SK-N-SH treated with all-trans-retinoic acid at 6 μM for 48 hours (cell line): ENCODE results near the gene RPL39L.

ENCODE experiments used
- ATAC-seq: fragments of 200-7000 bp; cut with Tn5 transposase; 3 replicates; pipeline ENCODE4 v1.9.1; 2020; ENCODE audit warnings: mild to moderate bottlenecking, moderate library complexity
- ARNTL ChIP-seq: fragments of 450-650 bp; formaldehyde crosslinking; IDR thresholded peaks from 2 replicates; pipeline ENCODE4 v1.5.0; 2020; ENCODE audit warnings: low read depth, mild to moderate bottlenecking, moderate library complexity, borderline replicate concordance
- BACH2 ChIP-seq: fragments of 250-450 bp; sonication (Bioruptor Pico); IDR thresholded peaks from 2 replicates; pipeline ENCODE4 v1.9.0; 2021; ENCODE audit warnings: mild to moderate bottlenecking, borderline replicate concordance
- CREB5 ChIP-seq: fragments of 250-450 bp; sonication (Bioruptor Pico); IDR thresholded peaks from 2 replicates; pipeline ENCODE4 v1.5.1; 2020; ENCODE audit warnings: low read depth, mild to moderate bottlenecking, moderate library complexity
- CSDC2 ChIP-seq: fragments of 250-450 bp; sonication (Bioruptor Pico); IDR thresholded peaks from 2 replicates; pipeline ENCODE4 v1.5.0; 2020; ENCODE audit warnings: mild to moderate bottlenecking, moderate library complexity
- CSRNP3 ChIP-seq: fragments of 250-450 bp; sonication (Bioruptor Pico); IDR thresholded peaks from 2 replicates; pipeline ENCODE4 v1.5.1; 2021; ENCODE audit warnings: mild to moderate bottlenecking, moderate library complexity
- ESRRG ChIP-seq: fragments of 250-450 bp; sonication (Bioruptor Pico); IDR thresholded peaks from 2 replicates; pipeline ENCODE4 v1.6.1; 2021; ENCODE audit warnings: mild to moderate bottlenecking
- GLIS3 ChIP-seq: fragments of 250-450 bp; sonication (Bioruptor Pico); IDR thresholded peaks from 2 replicates; pipeline ENCODE4 v1.5.0; 2020; ENCODE audit warnings: mild to moderate bottlenecking, moderate library complexity
- ISL1 ChIP-seq: fragments of 250-450 bp; sonication (Bioruptor Pico); IDR thresholded peaks from 2 replicates; pipeline ENCODE4 v2.1.2; 2022; ENCODE audit warnings: mild to moderate bottlenecking, moderate library complexity
- OSR1 ChIP-seq: fragments of 250-450 bp; sonication (Bioruptor Pico); IDR thresholded peaks from 2 replicates; pipeline ENCODE4 v1.8.0; 2022; ENCODE audit warnings: moderate library complexity, mild to moderate bottlenecking, inconsistent platforms
- PATZ1 ChIP-seq: fragments of 250-450 bp; sonication (Bioruptor Pico); IDR thresholded peaks from 2 replicates; pipeline ENCODE4 v1.8.0; 2020; ENCODE audit warnings: mild to moderate bottlenecking, moderate library complexity, borderline replicate concordance
- POU6F1 ChIP-seq: fragments of 250-450 bp; sonication (Bioruptor Pico); IDR thresholded peaks from 2 replicates; pipeline ENCODE4 v1.8.0; 2021; ENCODE audit warnings: low read depth, mild to moderate bottlenecking, moderate library complexity, borderline replicate concordance
- PPARA ChIP-seq: fragments of 250-450 bp; sonication (Bioruptor Pico); IDR thresholded peaks from 2 replicates; pipeline ENCODE4 v1.5.0; 2020; ENCODE audit warnings: mild to moderate bottlenecking, borderline replicate concordance
- RARB ChIP-seq: fragments of 250-450 bp; sonication (Bioruptor Pico); IDR thresholded peaks from 2 replicates; pipeline ENCODE4 v1.8.0; 2021; ENCODE audit warnings: mild to moderate bottlenecking, moderate library complexity
- SNAI2 ChIP-seq: fragments of 250-450 bp; sonication (Bioruptor Pico); IDR thresholded peaks from 2 replicates; pipeline ENCODE4 v1.5.0; 2020; ENCODE audit warnings: mild to moderate bottlenecking, moderate library complexity
- TCF4 ChIP-seq: fragments of 250-450 bp; sonication (Bioruptor Pico); IDR thresholded peaks from 2 replicates; pipeline ENCODE4 v1.8.0; 2021; ENCODE audit warnings: mild to moderate bottlenecking, moderate library complexity, borderline replicate concordance
- TOX ChIP-seq: fragments of 250-450 bp; sonication (Bioruptor Pico); IDR thresholded peaks from 2 replicates; pipeline ENCODE4 v1.8.0; 2021; ENCODE audit warnings: mild to moderate bottlenecking, moderate library complexity, borderline replicate concordance
- TSHZ2 ChIP-seq: fragments of 250-450 bp; sonication (Bioruptor Pico); IDR thresholded peaks from 2 replicates; pipeline ENCODE4 v1.5.0; 2020; ENCODE audit warnings: mild to moderate bottlenecking, moderate library complexity
- ZC3H10 ChIP-seq: fragments of 250-450 bp; sonication (Bioruptor Pico); IDR thresholded peaks from 2 replicates; pipeline ENCODE4 v1.5.1; 2021; ENCODE audit warnings: mild to moderate bottlenecking, moderate library complexity
- ZFP3 ChIP-seq: fragments of 250-450 bp; sonication (Bioruptor Pico); IDR thresholded peaks from 2 replicates; pipeline ENCODE4 v1.5.0; 2020; ENCODE audit warnings: mild to moderate bottlenecking, moderate library complexity
- ZFP30 ChIP-seq: fragments of 450-650 bp; formaldehyde crosslinking; IDR thresholded peaks from 2 replicates; pipeline ENCODE4 v1.5.0; 2022; ENCODE audit warnings: mild to moderate bottlenecking, moderate library complexity
- ZNF70 ChIP-seq: fragments of 450-650 bp; formaldehyde crosslinking; IDR thresholded peaks from 2 replicates; pipeline ENCODE4 v1.5.0; 2020; ENCODE audit warnings: mild to moderate bottlenecking, moderate library complexity
- ZNF8 ChIP-seq: fragments of 450-650 bp; formaldehyde crosslinking; IDR thresholded peaks from 2 replicates; pipeline ENCODE4 v1.5.0; 2020; ENCODE audit warnings: mild to moderate bottlenecking, moderate library complexity

RPL39L gene

GRCh38 chr3:187150599-187150998 lies 11.3 kb upstream of the RPL39L start:
- no peak for TF ChIP-seq OSR1
- no peak for ATAC-seq

- no peak for TF ChIP-seq SNAI2 (CRISPR knock-in tag)
- no peak for TF ChIP-seq ESRRG
- TF ChIP-seq ZFP30 (CRISPR knock-in tag): no peak
- TF ChIP-seq ZNF70 (CRISPR knock-in tag): no peak
- TF ChIP-seq TCF4 (CRISPR knock-in tag): no peak
- TF ChIP-seq BACH2: no peak
- no peak for TF ChIP-seq CREB5 (CRISPR knock-in tag)
- TF ChIP-seq RARB: no peak
- TF ChIP-seq CSRNP3 (CRISPR knock-in tag): no peak
- no peak for TF ChIP-seq ARNTL (CRISPR knock-in tag)
- no peak for TF ChIP-seq GLIS3
- no peak for TF ChIP-seq POU6F1 (CRISPR knock-in tag)
- no peak for TF ChIP-seq PPARA (CRISPR knock-in tag)
- no peak for TF ChIP-seq ISL1
- TF ChIP-seq ZFP3 (CRISPR knock-in tag): no peak
- no peak for TF ChIP-seq TOX (CRISPR knock-in tag)
- TF ChIP-seq ZC3H10 (CRISPR knock-in tag): no peak
- TF ChIP-seq OSR1: no peak
- no peak for TF ChIP-seq TSHZ2
- no peak for TF ChIP-seq PATZ1
- ATAC-seq: no peak
These were observed 10.9 kb upstream of the RPL39L start for GRCh38 chr3:187150186-187150585.

GRCh38 chr3:187146389-187146788 lies 7.1 kb upstream of the RPL39L start:
- ATAC-seq: no peak
- no peak for TF ChIP-seq SNAI2 (CRISPR knock-in tag)
- TF ChIP-seq POU6F1 (CRISPR knock-in tag): no peak
- no peak for TF ChIP-seq PATZ1
- TF ChIP-seq CSDC2 (CRISPR knock-in tag): no peak
- no peak for TF ChIP-seq RARB
- no peak for TF ChIP-seq ZNF8
- no peak for TF ChIP-seq PPARA (CRISPR knock-in tag)
- no peak for TF ChIP-seq CREB5 (CRISPR knock-in tag)
- no peak for TF ChIP-seq TSHZ2
- no peak for TF ChIP-seq BACH2
- TF ChIP-seq GLIS3: no peak
